Activated CD4-positive, alpha-beta T cell treated with anti-CD3 and anti-CD28 coated beads for 48 hours (primary cell): Measurements from ENCODE around the gene DNAL4.

Experiments used
- DNase-seq: peaks from one replicate; pipeline ENCODE4 v3.0.0-alpha.2; 2020

DNAL4 gene

GRCh38 chr22:38784035-38784434, 9.9 kb downstream of the DNAL4 start:
- DNase-seq: no peak

- DNase-seq: no peak
Measured at GRCh38 chr22:38783095-38783615, 10.8 kb downstream of the DNAL4 start.

GRCh38 chr22:38782402-38783094, 11.4 kb downstream of the DNAL4 start:
- DNase-seq: no peak

GRCh38 chr22:38781033-38781432, 12.9 kb downstream of the DNAL4 start:
- no peak for DNase-seq

- no peak for DNase-seq
Measured at GRCh38 chr22:38777087-38777671, 16.8 kb downstream of the DNAL4 start.

GRCh38 chr22:38776086-38776485, 17.9 kb downstream of the DNAL4 start:
- DNase-seq: no peak

GRCh38 chr22:38775656-38776055, 18.3 kb downstream of the DNAL4 start:
- DNase-seq: no peak

GRCh38 chr22:38774496-38775166, 19.3 kb downstream of the DNAL4 start:
- no peak for DNase-seq

- no peak for DNase-seq
Measured at GRCh38 chr22:38773363-38773946, 20.5 kb downstream of the DNAL4 start.

GRCh38 chr22:38772623-38772873, 21.4 kb downstream of the DNAL4 start:
- no peak for DNase-seq

- DNase-seq: no peak
Measured at GRCh38 chr22:38770257-38770949, 23.5 kb downstream of the DNAL4 start.

GRCh38 chr22:38768036-38768435, 25.9 kb downstream of the DNAL4 start:
- DNase-seq: no peak

GRCh38 chr22:38767313-38767712, 26.6 kb downstream of the DNAL4 start:
- DNase-seq: no peak

GRCh38 chr22:38766076-38766777, 27.7 kb downstream of the DNAL4 start:
- peak; percentile 41 for DNase-seq

- no peak for DNase-seq
Measured at GRCh38 chr22:38762551-38762983, 31.4 kb downstream of the DNAL4 start.

GRCh38 chr22:38761202-38762162, 32.5 kb downstream of the DNAL4 start:
- DNase-seq: no peak

GRCh38 chr22:38760477-38761201, 33.3 kb downstream of the DNAL4 start:
- no peak for DNase-seq

- no peak for DNase-seq
Measured at GRCh38 chr22:38759005-38759404, 34.9 kb downstream of the DNAL4 start.

- peak; percentile 84 for DNase-seq
Measured at GRCh38 chr22:38758276-38758945, 35.5 kb downstream of the DNAL4 start.

GRCh38 chr22:38757464-38757757, 36.5 kb downstream of the DNAL4 start:
- DNase-seq: no peak
